SJCRH30 (cell line): ENCODE results near the gene AATF. TPM values are rescaled to one million over a fixed set of nuclear protein-coding genes. Genes with fewer than 3 reads are reported as not detected.
A peak's percentile ranks its signal among the peaks of the same experiment; 100 is the strongest.
"Not testable (repeated sequence)": the region's sequence is repeated elsewhere in the genome, so short reads cannot be mapped to it uniquely, and the experiment has no call there.

ENCODE experiments used
- DNase-seq, 2 experiments: peaks; one replicate each; pipeline ENCODE4 v3.0.0-alpha.2; 2015 to 2020
- H3K27ac ChIP-seq: fragments of 250-450 bp; sonication (Bioruptor Pico); 2 replicates; pipeline ENCODE4 v1.5.1; 2020; ENCODE audit warnings: mild to moderate bottlenecking, moderate library complexity
- H3K27me3 ChIP-seq: fragments of 250-450 bp; sonication (Bioruptor Pico); 2 replicates; pipeline ENCODE4 v1.5.1; 2020; ENCODE audit warnings: mild to moderate bottlenecking, moderate library complexity
- H3K36me3 ChIP-seq: fragments of 250-450 bp; sonication (Bioruptor Pico); 2 replicates; pipeline ENCODE4 v1.5.1; 2020; ENCODE audit warnings: mild to moderate bottlenecking, moderate library complexity
- H3K4me1 ChIP-seq: fragments of 250-450 bp; sonication (Bioruptor Pico); 2 replicates; pipeline ENCODE4 v1.5.1; 2020; ENCODE audit warnings: mild to moderate bottlenecking, moderate library complexity
- H3K4me3 ChIP-seq: fragments of 250-450 bp; sonication (Bioruptor Pico); 2 replicates; pipeline ENCODE4 v1.5.1; 2020; ENCODE audit warnings: mild to moderate bottlenecking, moderate library complexity
- H3K9me3 ChIP-seq: fragments of 250-450 bp; sonication (Bioruptor Pico); replicated peaks from 2 replicates; pipeline ENCODE4 v1.5.1; 2020; ENCODE audit warnings: mild to moderate bottlenecking, moderate library complexity
- total RNA-seq: library from RNA; depleted of rRNA; stranded (reverse); fragments of >200 nt; shearing (Covaris generic); gene quantifications from 2 replicates; pipeline ENCODE4 v1.2.3, GENCODE V29; 2014

Gene AATF
- total RNA-seq, 1 experiment from 2014 or later, result 65.3 TPM

GRCh38 chr17:37068266-37068665 is 119.5 kb downstream of the AATF start:
- H3K4me3 ChIP-seq, result peak overlapping the region; percentile 20
- DNase-seq, result peak; percentile 90 to 92
- peaks cover 7% of the 10 kb centered on the region; the same call in 1 of the 2 replicates for H3K4me1 ChIP-seq
- no peaks in the 10 kb centered on the region for H3K36me3 ChIP-seq
- H3K9me3 ChIP-seq, result no peaks in the 10 kb centered on the region
- peak overlapping the region; percentile 20 for H3K27ac ChIP-seq
- no peaks in the 10 kb centered on the region for H3K27me3 ChIP-seq

- H3K9me3 ChIP-seq, result no peaks in the 10 kb centered on the region
- DNase-seq, result no peak
- H3K4me3 ChIP-seq, result no peak overlapping the region
- no peaks in the 10 kb centered on the region for H3K36me3 ChIP-seq
- no peaks in the 10 kb centered on the region for H3K27me3 ChIP-seq
- H3K27ac ChIP-seq, result no peak overlapping the region
- H3K4me1 ChIP-seq, result peaks cover 7% of the 10 kb centered on the region; the same call in 1 of the 2 replicates
Observed at GRCh38 chr17:37069087-37069486, 120.3 kb downstream of the AATF start.

- H3K9me3 ChIP-seq, H3K36me3 ChIP-seq, H3K27me3 ChIP-seq, H3K4me3 ChIP-seq, H3K27ac ChIP-seq, DNase-seq, H3K4me1 ChIP-seq: not testable (repeated sequence)
Observed at GRCh38 chr17:37073464-37073863, 124.7 kb downstream of the AATF start.

GRCh38 chr17:37079065-37079708 is 130.4 kb downstream of the AATF start:
- H3K9me3 ChIP-seq, result 0 out of 2 replicates have a peak, but pooled peaks cover 2% of the 10 kb centered on the region
- H3K4me3 ChIP-seq, result no peak overlapping the region
- peaks cover 10% of the 10 kb centered on the region for H3K4me1 ChIP-seq
- H3K27me3 ChIP-seq, result no peaks in the 10 kb centered on the region
- DNase-seq, result no peak
- no peak overlapping the region for H3K27ac ChIP-seq
- peaks cover 2% of the 10 kb centered on the region; the same call in 1 of the 2 replicates for H3K36me3 ChIP-seq

GRCh38 chr17:37079735-37080134 is 131.0 kb downstream of the AATF start:
- Histone ChIP-seq H3K4me3 (no peak overlapping the region), H3K36me3 (peaks cover 2% of the 10 kb centered on the region; the same call in 1 of the 2 replicates), H3K27me3 (no peaks in the 10 kb centered on the region), H3K9me3 (0 out of 2 replicates have a peak, but pooled peaks cover 2% of the 10 kb centered on the region), H3K27ac (no peak overlapping the region), H3K4me1 (peaks cover 12% of the 10 kb centered on the region)
- no peak for DNase-seq

- Histone ChIP-seq H3K4me3 (no peak overlapping the region), H3K9me3 (0 out of 2 replicates have a peak, but pooled peaks cover 2% of the 10 kb centered on the region), H3K4me1 (peaks cover 12% of the 10 kb centered on the region), H3K27ac (no peak overlapping the region), H3K36me3 (peaks cover 15% of the 10 kb centered on the region), H3K27me3 (no peaks in the 10 kb centered on the region)
- no peak for DNase-seq
Observed at GRCh38 chr17:37081287-37081686, 132.5 kb downstream of the AATF start.

GRCh38 chr17:37082311-37082860 is 133.6 kb downstream of the AATF start:
- no peak overlapping the region for H3K27ac ChIP-seq
- peaks cover 12% of the 10 kb centered on the region for H3K4me1 ChIP-seq
- no peaks in the 10 kb centered on the region for H3K27me3 ChIP-seq
- no peak for DNase-seq
- no peak overlapping the region for H3K4me3 ChIP-seq
- 0 out of 2 replicates have a peak, but pooled peaks cover 2% of the 10 kb centered on the region for H3K9me3 ChIP-seq
- H3K36me3 ChIP-seq, result peaks cover 26% of the 10 kb centered on the region

GRCh38 chr17:37082985-37083384 is 134.2 kb downstream of the AATF start:
- DNase-seq, result no peak
- Histone ChIP-seq H3K4me1 (peaks cover 12% of the 10 kb centered on the region), H3K4me3 (no peak overlapping the region), H3K27me3 (no peaks in the 10 kb centered on the region), H3K9me3 (0 out of 2 replicates have a peak, but pooled peaks cover 2% of the 10 kb centered on the region), H3K36me3 (peaks cover 29% of the 10 kb centered on the region), H3K27ac (no peak overlapping the region)

- peak; percentile 55 to 71 for DNase-seq
- no peak overlapping the region for H3K4me3 ChIP-seq
- no peaks in the 10 kb centered on the region for H3K27me3 ChIP-seq
- 0 out of 2 replicates have a peak, but pooled peaks cover 2% of the 10 kb centered on the region for H3K9me3 ChIP-seq
- no peak overlapping the region for H3K27ac ChIP-seq
- peaks cover 12% of the 10 kb centered on the region for H3K4me1 ChIP-seq
- H3K36me3 ChIP-seq, result peaks cover 29% of the 10 kb centered on the region
Observed at GRCh38 chr17:37083456-37083855, 134.7 kb downstream of the AATF start.

- Histone ChIP-seq H3K27ac (no peak overlapping the region), H3K4me3 (no peak overlapping the region), H3K36me3 (peaks cover 38% of the 10 kb centered on the region), H3K9me3 (0 out of 2 replicates have a peak, but pooled peaks cover 2% of the 10 kb centered on the region), H3K4me1 (peaks cover 12% of the 10 kb centered on the region), H3K27me3 (no peaks in the 10 kb centered on the region)
- DNase-seq, result no peak
Observed at GRCh38 chr17:37084372-37084771, 135.6 kb downstream of the AATF start.

- Histone ChIP-seq H3K27me3 (no peaks in the 10 kb centered on the region), H3K27ac (no peak overlapping the region), H3K4me3 (no peak overlapping the region), H3K36me3 (peaks cover 42% of the 10 kb centered on the region), H3K9me3 (no peaks in the 10 kb centered on the region), H3K4me1 (peaks cover 12% of the 10 kb centered on the region)
- no peak for DNase-seq
Observed at GRCh38 chr17:37086334-37086733, 137.6 kb downstream of the AATF start.

GRCh38 chr17:37086948-37087347 is 138.2 kb downstream of the AATF start:
- no peak for DNase-seq
- Histone ChIP-seq H3K4me3 (no peak overlapping the region), H3K4me1 (peaks cover 12% of the 10 kb centered on the region), H3K9me3 (no peaks in the 10 kb centered on the region), H3K36me3 (peaks cover 42% of the 10 kb centered on the region), H3K27ac (no peak overlapping the region), H3K27me3 (no peaks in the 10 kb centered on the region)

- Histone ChIP-seq H3K9me3 (no peaks in the 10 kb centered on the region), H3K27ac (no peak overlapping the region), H3K4me3 (no peak overlapping the region), H3K36me3 (peaks cover 42% of the 10 kb centered on the region), H3K27me3 (no peaks in the 10 kb centered on the region), H3K4me1 (peaks cover 12% of the 10 kb centered on the region)
- DNase-seq, result no peak
Observed at GRCh38 chr17:37087683-37088082, 138.9 kb downstream of the AATF start.

- DNase-seq, result no peak
- Histone ChIP-seq H3K27ac (no peak overlapping the region), H3K36me3 (peaks cover 42% of the 10 kb centered on the region), H3K27me3 (no peaks in the 10 kb centered on the region), H3K9me3 (no peaks in the 10 kb centered on the region), H3K4me3 (no peak overlapping the region), H3K4me1 (peaks cover 8% of the 10 kb centered on the region; the same call in 1 of the 2 replicates)
Observed at GRCh38 chr17:37088459-37088858, 139.7 kb downstream of the AATF start.

- no peak for DNase-seq
- H3K36me3 ChIP-seq, result peaks cover 46% of the 10 kb centered on the region
- H3K4me3 ChIP-seq, result no peak overlapping the region
- no peak overlapping the region for H3K27ac ChIP-seq
- no peaks in the 10 kb centered on the region for H3K9me3 ChIP-seq
- no peaks in the 10 kb centered on the region for H3K27me3 ChIP-seq
- peaks cover 4% of the 10 kb centered on the region; the same call in 1 of the 2 replicates for H3K4me1 ChIP-seq
Observed at GRCh38 chr17:37088913-37089312, 140.2 kb downstream of the AATF start.
